Activated CD4-positive, alpha-beta T cell treated with anti-CD3 and anti-CD28 coated beads, Interleukin-10, Interleukin-2, amounts not matched to agents 100 ng/mL and 50 ng/mL, durations not matched to agents 16 hours and 8 hours (primary cell): Measurements from ENCODE around the gene SNAP29.
"Not testable (repeated sequence)": the region's sequence is repeated elsewhere in the genome, so short reads cannot be mapped to it uniquely, and the experiment has no call there.

Experiments
- DNase-seq: peaks from one replicate; pipeline ENCODE4 v3.0.0-alpha.2; 2020

Gene SNAP29

GRCh38 chr22:20836987-20837823, 21.6 kb upstream of the SNAP29 start:
- no peak for DNase-seq

GRCh38 chr22:20839354-20839753, 19.5 kb upstream of the SNAP29 start:
- not testable (repeated sequence) for DNase-seq

DNA sequence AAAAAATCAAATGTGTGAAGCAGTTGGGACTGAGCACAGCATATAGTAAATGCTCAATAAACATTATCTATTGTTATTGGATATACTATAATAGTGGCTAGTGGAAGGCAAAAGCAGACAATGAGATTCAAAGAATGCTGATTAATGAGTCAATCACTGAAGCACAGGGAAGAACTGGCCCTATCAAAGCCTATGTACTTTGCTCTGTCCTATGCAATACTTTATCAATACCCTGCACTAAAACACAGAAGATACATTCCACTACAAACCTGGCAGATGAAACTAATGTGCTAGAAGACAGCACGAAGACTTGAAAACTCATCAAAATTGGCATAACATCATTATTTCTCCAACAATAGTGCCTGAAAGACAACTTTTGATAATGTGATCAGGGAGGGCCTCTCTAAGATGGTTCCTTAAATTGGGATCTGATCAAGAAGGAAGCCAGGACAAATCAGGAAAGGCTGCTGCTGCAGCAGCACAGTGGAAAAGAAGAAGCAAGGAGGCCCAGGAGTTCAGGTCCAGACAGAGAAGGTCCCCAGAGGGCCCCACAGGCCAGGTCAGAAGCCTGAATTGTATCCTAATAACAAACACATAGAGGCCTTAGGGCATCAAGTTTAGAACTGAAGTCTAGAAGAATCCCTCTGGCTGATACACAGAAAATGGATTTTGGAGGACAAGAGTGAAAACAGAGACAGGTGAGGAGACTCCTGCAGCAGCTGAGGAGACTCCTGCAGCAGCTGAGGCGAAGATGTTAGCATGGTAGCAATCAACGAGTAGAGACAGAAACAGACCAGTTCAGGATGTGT, 18.8 kb upstream of the SNAP29 start:
- no peak for DNase-seq

DNA sequence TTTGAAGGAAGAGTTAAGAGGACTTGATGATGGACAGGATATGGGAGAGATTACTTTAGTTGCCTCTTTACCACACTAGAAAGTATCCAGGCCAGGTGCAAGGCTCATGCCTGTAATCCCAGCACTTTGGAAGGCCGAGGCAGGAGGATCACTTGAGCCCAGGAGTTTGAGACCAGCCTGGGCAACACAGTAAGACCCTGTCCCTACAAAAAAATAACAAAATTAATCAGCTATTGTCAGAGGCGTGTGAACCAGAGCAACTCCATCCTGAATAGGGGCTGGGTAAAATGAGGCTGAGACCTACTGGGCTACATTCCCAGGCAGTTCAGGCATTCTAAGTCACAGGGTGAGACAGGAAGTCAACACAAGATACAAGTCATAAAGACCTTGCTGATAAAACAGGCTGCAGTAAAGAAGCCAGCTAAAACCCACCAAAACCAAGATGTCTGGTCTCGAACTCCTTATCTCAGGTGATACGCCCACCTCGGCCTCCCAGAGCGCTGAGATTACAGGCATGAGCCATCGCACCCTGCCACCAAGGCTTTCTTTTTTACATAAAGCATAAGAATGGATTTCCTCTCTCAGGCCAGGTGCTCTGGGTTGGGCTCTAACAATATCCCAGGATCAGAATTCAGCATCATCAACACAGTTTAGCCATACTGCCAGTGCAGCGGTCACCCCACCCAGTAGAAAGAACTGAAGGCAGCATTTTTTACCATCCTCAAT, 18.0 kb upstream of the SNAP29 start:
- DNase-seq: no peak

GRCh38 chr22:20843501-20843900, 15.3 kb upstream of the SNAP29 start:
- no peak for DNase-seq

GRCh38 chr22:20844055-20845037, 14.5 kb upstream of the SNAP29 start:
- DNase-seq: no peak

DNA sequence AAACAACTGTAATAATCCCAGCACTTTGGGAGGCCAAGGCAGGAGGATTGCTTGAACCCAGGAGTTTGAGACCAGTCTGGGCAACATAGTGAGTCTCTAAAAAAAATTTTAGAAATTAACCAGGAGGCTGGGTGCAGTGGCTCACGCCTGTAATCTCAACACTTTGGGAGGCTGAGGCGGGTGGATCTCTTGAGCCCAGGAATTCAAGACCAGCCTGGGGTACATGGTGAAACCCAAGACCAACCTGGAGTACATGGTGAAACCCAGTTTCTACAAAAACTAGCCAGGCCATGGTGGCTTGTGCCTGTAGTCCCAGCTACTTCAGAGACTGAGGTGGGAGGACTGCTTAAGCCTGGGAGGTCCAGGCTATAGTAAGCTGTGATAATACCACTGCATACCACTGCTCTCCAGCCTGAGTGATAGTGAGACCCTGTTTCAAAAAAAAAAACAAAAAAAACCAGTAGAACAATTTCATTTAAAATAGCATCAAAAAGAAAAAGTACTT, 11.4 kb upstream of the SNAP29 start:
- no peak for DNase-seq

DNA sequence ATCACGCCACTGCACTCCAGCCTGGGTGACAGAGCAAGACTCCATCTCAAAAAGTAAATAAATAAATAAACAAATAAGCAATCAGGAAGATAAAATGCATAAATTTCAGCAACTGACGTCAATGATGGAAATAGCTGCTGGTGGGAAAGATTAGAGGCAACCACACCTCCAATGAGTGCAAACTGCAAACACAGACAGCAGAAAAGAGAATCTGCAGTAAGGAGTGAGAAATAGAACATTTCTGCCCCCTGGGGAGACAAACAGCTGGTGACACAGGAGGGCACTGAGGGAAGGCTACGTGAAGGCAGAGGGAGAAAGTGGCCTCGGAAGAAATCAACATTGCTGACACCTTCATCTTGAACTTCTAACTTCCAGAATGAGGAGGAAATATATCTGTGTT, 6.7 kb upstream of the SNAP29 start:
- DNase-seq: no peak

GRCh38 chr22:20852503-20852902, 6.3 kb upstream of the SNAP29 start:
- no peak for DNase-seq

DNA sequence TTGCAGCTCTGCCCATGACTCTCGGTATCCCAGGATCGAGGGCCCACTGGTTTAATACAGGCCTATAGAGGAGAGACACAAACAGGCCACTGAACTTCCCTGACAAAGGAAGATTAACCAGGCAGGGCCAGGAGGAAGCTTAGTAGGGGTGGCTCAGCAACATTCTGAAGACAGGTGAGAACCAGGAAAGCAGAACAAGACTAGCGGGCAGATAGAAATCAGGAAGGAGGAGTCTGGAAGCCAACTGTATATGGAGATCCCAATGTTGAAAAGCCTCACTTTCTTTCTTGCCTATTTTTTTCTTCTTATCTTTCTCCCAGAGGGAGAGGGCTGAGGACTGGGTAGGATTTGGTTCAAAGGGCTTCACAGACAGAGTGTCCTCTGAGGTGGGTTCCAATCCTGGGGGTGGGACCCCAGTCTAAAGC, 5.6 kb upstream of the SNAP29 start:
- no peak for DNase-seq

- DNase-seq: no peak
Measured at GRCh38 chr22:20857247-20857643, 1.6 kb upstream of the SNAP29 start.

DNA sequence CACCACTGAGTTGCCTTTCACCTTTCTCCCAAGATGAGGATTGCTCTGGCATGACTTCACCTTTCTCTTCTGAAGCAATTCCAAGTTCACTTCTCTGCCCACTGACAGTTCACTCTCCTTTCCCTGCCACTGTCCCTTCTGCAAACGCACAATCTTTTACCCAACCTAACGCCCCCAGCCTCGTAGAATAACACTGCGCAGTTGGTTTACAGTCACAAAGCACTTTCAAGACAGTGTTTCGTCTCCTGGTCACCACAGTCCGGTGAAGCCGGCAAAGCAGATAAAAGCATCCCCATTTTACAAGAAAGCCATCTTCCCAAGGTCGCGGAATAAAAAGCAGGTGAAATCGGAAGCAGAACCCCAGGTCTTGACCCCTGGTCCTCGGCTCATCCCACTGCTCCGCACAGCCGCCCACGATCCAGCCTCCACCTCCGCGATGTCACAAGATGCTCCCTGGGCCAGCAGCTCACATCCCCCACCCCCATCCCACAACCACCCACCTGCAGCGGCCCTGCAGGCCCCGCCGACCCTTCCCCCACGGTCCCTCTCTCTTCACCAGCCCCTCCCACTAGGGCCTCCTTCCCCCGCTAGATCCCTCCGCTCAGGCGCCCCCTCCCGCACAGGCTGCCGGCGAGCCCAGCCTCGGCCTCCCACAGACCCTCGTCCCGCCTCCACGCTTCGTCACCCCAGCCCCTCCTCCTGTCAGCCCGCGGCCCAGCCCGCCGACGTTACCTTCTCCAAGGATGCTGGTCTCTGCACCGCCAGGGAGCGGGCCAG, 781 bp upstream of the SNAP29 start:
- DNase-seq: peak; percentile 92

DNA sequence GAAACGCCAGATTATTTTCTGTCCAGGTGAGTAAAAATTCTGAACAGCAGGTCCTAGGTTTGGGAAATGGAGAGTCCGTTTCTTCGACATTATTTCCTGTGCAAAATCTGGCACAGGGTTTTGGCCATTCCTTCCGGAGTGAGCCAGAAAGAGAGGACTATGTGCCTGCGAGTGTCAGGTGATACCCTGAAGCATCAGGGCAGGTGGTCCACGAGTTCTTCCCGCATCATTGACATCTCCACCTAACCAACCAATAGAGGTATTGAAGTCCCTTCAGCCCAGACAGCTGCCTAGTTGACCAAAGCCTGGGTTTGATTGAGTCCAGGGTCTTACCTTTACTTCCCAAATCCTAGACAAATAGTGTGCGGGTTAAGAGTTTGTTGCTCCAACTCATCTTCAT, 808 bp downstream of the SNAP29 start:
- DNase-seq: no peak

- DNase-seq: no peak
Measured at GRCh38 chr22:20862540-20862939, 3.7 kb downstream of the SNAP29 start.

DNA sequence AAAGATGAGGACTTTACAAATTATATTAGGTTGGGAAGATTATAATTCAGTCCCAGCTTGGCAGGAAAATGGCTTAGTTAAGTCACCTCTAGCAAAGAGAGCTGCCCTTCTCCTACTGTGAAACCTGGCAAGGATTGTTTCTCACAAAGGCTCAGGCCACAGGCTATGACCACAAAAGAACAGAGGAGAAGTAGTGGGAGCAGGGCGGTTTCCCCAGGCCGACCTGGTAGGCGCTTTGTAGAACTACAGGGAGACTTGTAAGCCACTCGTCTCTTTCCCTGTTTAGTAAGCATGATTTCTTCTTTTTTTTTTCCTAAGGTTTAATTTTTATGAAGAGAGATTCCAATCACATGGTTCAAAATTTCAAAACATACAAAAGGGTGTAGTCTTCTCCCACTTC, 4.6 kb downstream of the SNAP29 start:
- no peak for DNase-seq

- no peak for DNase-seq
Measured at GRCh38 chr22:20864186-20864908, 5.5 kb downstream of the SNAP29 start.

GRCh38 chr22:20865331-20865730, 6.5 kb downstream of the SNAP29 start:
- DNase-seq: no peak

GRCh38 chr22:20865875-20866445, 7.2 kb downstream of the SNAP29 start:
- no peak for DNase-seq

- no peak for DNase-seq
Measured at GRCh38 chr22:20866736-20867135, 7.9 kb downstream of the SNAP29 start.
